ENCODE data around the gene CBY2. TPM values are rescaled to one million over a fixed set of nuclear protein-coding genes. Genes with fewer than 3 reads are reported as not detected.

The CBY2 gene
- total and polyA plus RNA-seq, 10 of the 15 experiments (the other 5 are each of a cell fraction or from before 2014, with no cell fraction given): 0.08 to 0.64 (median 0.23) TPM; not detected in 6

GRCh38 chr13:45654633-45655349 is 47.3 kb upstream of the CBY2 start:
- Histone ChIP-seq H3K79me2 (ENCODE audit: control insufficient read depth, insufficient read depth, low read length) (no peaks in the 10 kb centered on the region), H3K4me2 (ENCODE audit: control insufficient read depth, insufficient read depth) (no peak overlapping the region), H3K27me3 (replicated peaks in 1 of 2; ENCODE audit: control insufficient read depth in 2 of 2, insufficient read depth in 2 of 2, low read length in 1 of 2) (no peaks in the 10 kb centered on the region), H3K27ac (ENCODE audit: control insufficient read depth, insufficient read depth) (no peak overlapping the region), H3K9me3 (replicated peaks; ENCODE audit: control insufficient read depth, insufficient read depth, low read length) (no peaks in the 10 kb centered on the region), H3K4me3 (no peak overlapping the region), H4K20me1 (ENCODE audit: control insufficient read depth, insufficient read depth) (no peaks in the 10 kb centered on the region), H3K4me1 (ENCODE audit: control insufficient read depth, insufficient read depth, low read length) (no peaks in the 10 kb centered on the region), H2AFZ (ENCODE audit: control insufficient read depth, low read depth, low read length) (no peak overlapping the region), H3K36me3 (ENCODE audit: control insufficient read depth in 2 of 2, insufficient read depth in 2 of 2, low read length in 1 of 2) (no peaks in the 10 kb centered on the region), H3K9ac (ENCODE audit: control insufficient read depth, insufficient read depth, low read length) (no peak overlapping the region)
- POLR2A ChIA-PET: no interaction called here
- CTCF ChIA-PET: no interaction called here
- no peak for DNase-seq (ENCODE audit: low read depth, low spot score)
- TF ChIP-seq ZNF384 (IDR thresholded peaks at IDR 0.05; ENCODE audit: borderline replicate concordance, low read depth, low read length) (no peak), CUX1 (IDR thresholded peaks at IDR 0.05; ENCODE audit: insufficient replicate concordance, low read depth, low read length) (no peak), BMI1 (IDR thresholded peaks at IDR 0.05; ENCODE audit: borderline replicate concordance) (no peak), CHD2 (IDR thresholded peaks at IDR 0.05; ENCODE audit: borderline replicate concordance, low read depth, low read length) (no peak), MYC (IDR thresholded peaks at IDR 0.05; ENCODE audit: insufficient read depth, insufficient read length, insufficient replicate concordance, low read length, severe bottlenecking) (no peak), RB1 (IDR thresholded peaks at IDR 0.05; ENCODE audit: borderline replicate concordance) (no peak), MEF2A (IDR thresholded peaks at IDR 0.05; ENCODE audit: insufficient read depth, low read depth, low read length) (no peak), ZNF24 (IDR thresholded peaks at IDR 0.05) (no peak), HSF1 (IDR thresholded peaks at IDR 0.05; ENCODE audit: low read depth, low read length) (no peak), SP1 (IDR thresholded peaks at IDR 0.05; ENCODE audit: low read depth, low read length) (no peak), HCFC1 (IDR thresholded peaks at IDR 0.05; ENCODE audit: low read length) (no peak), POLR2A (IDR thresholded peaks at IDR 0.05; ENCODE audit: low read depth, low read length) (no peak)
- TF ChIP-seq, protein P1, sequence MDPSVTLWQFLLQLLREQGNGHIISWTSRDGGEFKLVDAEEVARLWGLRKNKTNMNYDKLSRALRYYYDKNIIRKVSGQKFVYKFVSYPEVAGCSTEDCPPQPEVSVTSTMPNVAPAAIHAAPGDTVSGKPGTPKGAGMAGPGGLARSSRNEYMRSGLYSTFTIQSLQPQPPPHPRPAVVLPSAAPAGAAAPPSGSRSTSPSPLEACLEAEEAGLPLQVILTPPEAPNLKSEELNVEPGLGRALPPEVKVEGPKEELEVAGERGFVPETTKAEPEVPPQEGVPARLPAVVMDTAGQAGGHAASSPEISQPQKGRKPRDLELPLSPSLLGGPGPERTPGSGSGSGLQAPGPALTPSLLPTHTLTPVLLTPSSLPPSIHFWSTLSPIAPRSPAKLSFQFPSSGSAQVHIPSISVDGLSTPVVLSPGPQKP (IDR thresholded peaks at IDR 0.05; ENCODE audit: low read depth, low read length): no peak
- TF ChIP-seq, protein P2, sequence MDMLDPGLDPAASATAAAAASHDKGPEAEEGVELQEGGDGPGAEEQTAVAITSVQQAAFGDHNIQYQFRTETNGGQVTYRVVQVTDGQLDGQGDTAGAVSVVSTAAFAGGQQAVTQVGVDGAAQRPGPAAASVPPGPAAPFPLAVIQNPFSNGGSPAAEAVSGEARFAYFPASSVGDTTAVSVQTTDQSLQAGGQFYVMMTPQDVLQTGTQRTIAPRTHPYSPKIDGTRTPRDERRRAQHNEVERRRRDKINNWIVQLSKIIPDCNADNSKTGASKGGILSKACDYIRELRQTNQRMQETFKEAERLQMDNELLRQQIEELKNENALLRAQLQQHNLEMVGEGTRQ (IDR thresholded peaks at IDR 0.05; ENCODE audit: borderline replicate concordance, low read depth, low read length): no peak
- TF ChIP-seq, protein P3, sequence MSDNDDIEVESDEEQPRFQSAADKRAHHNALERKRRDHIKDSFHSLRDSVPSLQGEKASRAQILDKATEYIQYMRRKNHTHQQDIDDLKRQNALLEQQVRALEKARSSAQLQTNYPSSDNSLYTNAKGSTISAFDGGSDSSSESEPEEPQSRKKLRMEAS (IDR thresholded peaks at IDR 0.05; ENCODE audit: low read depth, low read length): no peak
- no peak for ATAC-seq
- SMC1A ChIA-PET (ENCODE audit: uncharacterized antibody, unreplicated experiment): interaction anchor here (1.0 kb wide), 1 partner anchor 77 kb away, joined by 3 read pairs; no protein-coding TSS in a partner anchor
- RAD21 ChIA-PET (ENCODE audit: unreplicated experiment): interaction anchor here (1.7 kb wide), 1 partner anchor 32 kb away, joined by 3 read pairs; no protein-coding TSS in a partner anchor
- in situ Hi-C loops (cut with MboI): no loop called here
- 14% methylated on average over 5 of the region's 5 CpGs for WGBS (ENCODE audit: insufficient coverage, insufficient replicate concordance, low lambda C conversion rate, missing lambda C conversion rate)
- intact Hi-C loops (cut with micrococcal nuclease; ENCODE audit: unreplicated experiment): no loop called here
- no TSS peak for BruUV-seq (replicated peaks)
- FAIRE-seq: no peak

Data from GM12878 (cell line).